IMR-90 (cell line): ENCODE measurements around the gene LPXN. TPM values are rescaled to one million over a fixed set of nuclear protein-coding genes. Genes with fewer than 3 reads are reported as not detected.

Source experiments
- ATAC-seq: fragments of 200-7000 bp; cut with Tn5 transposase; 2 replicates; pipeline ENCODE4 v1.9.1; 2020; ENCODE audit warnings: low read depth, mild to moderate bottlenecking, moderate library complexity
- BruUV-seq: library from RNA; stranded (reverse); fragments of 400-500 nt; replicated peaks from 2 replicates; lab custom pipeline; 2021; lab: Mats Ljungman, UMichigan
- CTCF ChIA-PET: fragments of 300-600 bp; formaldehyde crosslinking; extraction: SDS; loops from one replicate; lab custom pipeline; 2021; ENCODE audit warnings: antibody characterized with exemption; lab: Yijun Ruan, JAX
- POLR2A ChIA-PET: fragments of 300-600 bp; sonication (Branson Sonifier 250); formaldehyde crosslinking; loops from one replicate; lab custom pipeline; 2022; ENCODE audit warnings: antibody characterized with exemption; ENCODE audit not compliant: unreplicated experiment; lab: Charles Lee
- DNase-seq: peaks from one replicate; pipeline ENCODE4 v3.0.0; 2013
- H2AFZ ChIP-seq: replicated peaks from 2 replicates; pipeline ENCODE3; 2013; ENCODE audit warnings: low read length, mild to moderate bottlenecking; ENCODE audit not compliant: poor library complexity
- H2AK5ac ChIP-seq: 2 replicates; pipeline ENCODE4 v1.6.1; 2013; ENCODE audit warnings: low read depth, low read length, inconsistent platforms
- H2AK9ac ChIP-seq: replicated peaks from 2 replicates; pipeline ENCODE3; 2013; ENCODE audit warnings: mild to moderate bottlenecking, low read depth, low read length, moderate library complexity; ENCODE audit not compliant: poor library complexity
- H2BK120ac ChIP-seq: 2 replicates; pipeline ENCODE4 v1.6.1; 2013; ENCODE audit warnings: low read depth, low read length, inconsistent platforms
- H2BK15ac ChIP-seq: 3 replicates; pipeline ENCODE4 v1.6.1; 2013; ENCODE audit warnings: low read depth, low read length, inconsistent platforms
- H2BK20ac ChIP-seq: 2 replicates; pipeline ENCODE4 v1.6.1; 2013; ENCODE audit warnings: low read depth, mild to moderate bottlenecking, inconsistent platforms, low read length, moderate library complexity
- H2BK5ac ChIP-seq: 2 replicates; pipeline ENCODE4 v1.6.1; 2013; ENCODE audit warnings: mild to moderate bottlenecking, low read depth, low read length, inconsistent platforms; ENCODE audit not compliant: poor library complexity, severe bottlenecking
- H3K14ac ChIP-seq: replicated peaks from 2 replicates; pipeline ENCODE4 v1.6.1; 2013; ENCODE audit warnings: low read depth, low read length, inconsistent platforms
- H3K18ac ChIP-seq: 2 replicates; pipeline ENCODE4 v1.6.1; 2013; ENCODE audit warnings: low read depth, low read length, control low read depth
- H3K23ac ChIP-seq: 2 replicates; pipeline ENCODE4 v1.6.1; 2013; ENCODE audit warnings: low read depth, low read length, inconsistent platforms
- H3K27ac ChIP-seq: 2 replicates; pipeline ENCODE4 v1.5.1; 2013; ENCODE audit warnings: mild to moderate bottlenecking, control low read depth, low read length; ENCODE audit not compliant: insufficient read depth
- H3K27me3 ChIP-seq: 2 replicates; pipeline ENCODE4 v1.6.1; 2013; ENCODE audit warnings: low read length; ENCODE audit not compliant: control insufficient read depth, insufficient read depth
- H3K36me3 ChIP-seq: 2 replicates; pipeline ENCODE4 v1.6.1; 2013; ENCODE audit warnings: low read length, mixed read lengths; ENCODE audit not compliant: control insufficient read depth, insufficient read depth
- H3K4ac ChIP-seq: 2 replicates; pipeline ENCODE4 v1.6.1; 2013; ENCODE audit warnings: low read depth, low read length, inconsistent platforms
- H3K4me1 ChIP-seq: 2 replicates; pipeline ENCODE4 v1.6.1; 2013; ENCODE audit warnings: low read length, mixed read lengths; ENCODE audit not compliant: control insufficient read depth, insufficient read depth
- H3K4me2 ChIP-seq: 2 replicates; pipeline ENCODE4 v1.6.1; 2013; ENCODE audit warnings: low read depth, mild to moderate bottlenecking, control low read depth, low read length, moderate library complexity
- H3K4me3 ChIP-seq: 2 replicates; pipeline ENCODE4 v1.5.1; 2013; ENCODE audit warnings: low read depth, mild to moderate bottlenecking, control low read depth, low read length, moderate library complexity; ENCODE audit not compliant: insufficient read depth
- H3K56ac ChIP-seq: 2 replicates; pipeline ENCODE4 v1.6.1; 2013; ENCODE audit warnings: low read length, inconsistent platforms; ENCODE audit not compliant: insufficient read depth; ENCODE audit errors: extremely low read depth
- H3K79me1 ChIP-seq, 2 experiments: 2 replicates each; pipeline ENCODE4 v1.6.1; 2013; ENCODE audit warnings: low read length in 2 of 2, inconsistent platforms in 1 of 2, low read depth in 1 of 2
- H3K9ac ChIP-seq: 2 replicates; pipeline ENCODE4 v1.6.1; 2013; ENCODE audit warnings: low read depth, low read length, control low read depth
- H3K9me1 ChIP-seq: 2 replicates; pipeline ENCODE4 v1.6.1; 2013; ENCODE audit warnings: low read length, inconsistent platforms; ENCODE audit not compliant: insufficient read depth
- H3K9me3 ChIP-seq: 2 replicates; pipeline ENCODE4 v1.6.1; 2013; ENCODE audit warnings: low read length; ENCODE audit not compliant: control insufficient read depth, insufficient read depth
- H4K20me1 ChIP-seq: 2 replicates; pipeline ENCODE4 v1.6.1; 2013; ENCODE audit warnings: low read length, inconsistent platforms; ENCODE audit not compliant: insufficient read depth
- H4K5ac ChIP-seq: 2 replicates; pipeline ENCODE4 v1.6.1; 2013; ENCODE audit warnings: mild to moderate bottlenecking, low read depth, low read length, control low read depth
- H4K8ac ChIP-seq, 2 experiments: 2 replicates each; pipeline ENCODE4 v1.6.1; 2013; ENCODE audit warnings: low read depth in 2 of 2, low read length in 2 of 2, control low read depth in 1 of 2, inconsistent platforms in 1 of 2
- H4K91ac ChIP-seq: 2 replicates; pipeline ENCODE4 v1.6.1; 2013; ENCODE audit warnings: low read depth, low read length, inconsistent platforms; ENCODE audit not compliant: insufficient read depth
- BHLHE40 ChIP-seq: fragments of 150-350 bp; IDR thresholded peaks from 2 replicates; pipeline ENCODE4 v1.6.1; 2016; ENCODE audit warnings: mild to moderate bottlenecking, low read depth, low read length
- CEBPB ChIP-seq: IDR thresholded peaks from 2 replicates; pipeline ENCODE4 v1.6.1; 2012; ENCODE audit warnings: low read depth, low read length, improper control_type of control experiment
- CHD1 ChIP-seq: IDR thresholded peaks from 2 replicates; pipeline ENCODE4 v1.6.1; 2012; ENCODE audit warnings: low read depth, low read length, improper control_type of control experiment
- CTCF ChIP-seq: conservative IDR thresholded peaks from 2 replicates; pipeline ENCODE4 v1.5.1; 2012; ENCODE audit warnings: mild to moderate bottlenecking, low read depth, low read length, improper control_type of control experiment
- ELK1 ChIP-seq: fragments of 150-350 bp; IDR thresholded peaks from 2 replicates; pipeline ENCODE4 v1.6.1; 2016; ENCODE audit warnings: low read depth, mild to moderate bottlenecking, low read length, moderate library complexity, borderline replicate concordance
- FOS ChIP-seq: fragments of 150-350 bp; IDR thresholded peaks from 2 replicates; pipeline ENCODE4 v1.6.1; 2016; ENCODE audit warnings: low read depth, low read length
- MAFK ChIP-seq: IDR thresholded peaks from 2 replicates; pipeline ENCODE4 v1.6.1; 2012; ENCODE audit warnings: low read depth, low read length, improper control_type of control experiment
- MAZ ChIP-seq: IDR thresholded peaks from 2 replicates; pipeline ENCODE4 v1.6.1; 2012; ENCODE audit warnings: low read depth, mild to moderate bottlenecking, low read length, improper control_type of control experiment, moderate library complexity, borderline replicate concordance
- MXI1 ChIP-seq: IDR thresholded peaks from 2 replicates; pipeline ENCODE4 v1.6.1; 2012; ENCODE audit warnings: low read depth, mild to moderate bottlenecking, low read length, moderate library complexity, borderline replicate concordance
- NFE2L2 ChIP-seq: fragments of 150-350 bp; IDR thresholded peaks from 2 replicates; pipeline ENCODE4 v1.6.1; 2016; ENCODE audit warnings: low read depth, mild to moderate bottlenecking, low read length
- POLR2A ChIP-seq: IDR thresholded peaks from 2 replicates; pipeline ENCODE4 v1.6.1; 2012; ENCODE audit warnings: mild to moderate bottlenecking, low read depth, low read length
- RAD21 ChIP-seq: IDR thresholded peaks from 2 replicates; pipeline ENCODE4 v1.6.1; 2012; ENCODE audit warnings: low read length, improper control_type of control experiment
- RCOR1 ChIP-seq: IDR thresholded peaks from 2 replicates; pipeline ENCODE4 v1.6.1; 2012; ENCODE audit warnings: mild to moderate bottlenecking, low read length, improper control_type of control experiment; ENCODE audit not compliant: insufficient replicate concordance
- RFX5 ChIP-seq: IDR thresholded peaks from 2 replicates; pipeline ENCODE4 v1.8.0; 2012; ENCODE audit warnings: low read depth, mild to moderate bottlenecking, low read length, moderate library complexity
- SMC3 ChIP-seq: fragments of 150-350 bp; IDR thresholded peaks from 2 replicates; pipeline ENCODE4 v1.6.1; 2016; ENCODE audit warnings: low read depth, mild to moderate bottlenecking, antibody characterized with exemption, low read length, moderate library complexity
- USF2 ChIP-seq: fragments of 150-350 bp; IDR thresholded peaks from 2 replicates; pipeline ENCODE4 v1.6.1; 2017; ENCODE audit warnings: mild to moderate bottlenecking, antibody characterized with exemption, low read length, low read depth
- WGBS, 2 experiments: methylation state at CpG; one replicate each; pipeline versions ENCODE4 v1.1.5 to v1.1.7; 2013; ENCODE audit warnings: missing lambda C conversion rate in 2 of 2; ENCODE audit not compliant: insufficient read length in 1 of 2; ENCODE audit errors: extremely low coverage in 2 of 2; 5-methylcytosine and 5-hydroxymethylcytosine counted together
- dilution Hi-C: fragments of 300-500 bp; cut with HindIII; formaldehyde crosslinking; loops from one replicate; pipeline ENCODE4 v1.14.3; 2018; ENCODE audit warnings: low sequenced_read_pairs; ENCODE audit not compliant: unreplicated experiment
- in situ Hi-C: fragments of 300-500 bp; cut with MboI; formaldehyde crosslinking; loops from 3 replicates; pipeline ENCODE4 v1.14.3; 2019; ENCODE audit warnings: low sequenced_read_pairs, inconsistent platforms, mixed read lengths
- intact Hi-C: fragments of 100-400 bp; cut with micrococcal nuclease; formaldehyde crosslinking; loops from 2 replicates; pipeline ENCODE4 v1.10.0; 2022
- polyA plus RNA-seq, 3 experiments: library from polyadenylated mRNA; depleted of rRNA; stranded (reverse); fragments of >200 nt; gene quantifications; 2 replicates each; pipeline ENCODE4 v1.2.3, GENCODE V29; 2012; ENCODE audit warnings: low replicate concordance in 1 of 3
- total RNA-seq: library from RNA; depleted of rRNA; stranded (reverse); fragments of >200 nt; gene quantifications from 2 replicates; pipeline ENCODE4 v1.2.3, GENCODE V29; 2012

Gene LPXN
- total and polyA plus RNA-seq, 2 of the 4 experiments (the other 2 are of a cell fraction), result 13.4 to 15.7 TPM

GRCh38 chr11:58621586-58622262, 46.1 kb upstream of the LPXN start:
- H2BK20ac ChIP-seq, result no peak overlapping the region
- dilution Hi-C loops (no loop called here), intact Hi-C loops (no loop called here), in situ Hi-C loops (no loop called here)
- no peak overlapping the region for H3K27ac ChIP-seq
- H4K8ac ChIP-seq, result no peak overlapping the region
- H2AK5ac ChIP-seq, result no peak overlapping the region
- peaks cover 18% of the 10 kb centered on the region for H3K9me1 ChIP-seq
- no peak overlapping the region for H2AFZ ChIP-seq
- ChIA-PET CTCF (no interaction called here), POLR2A (no interaction called here)
- peak overlapping the region; percentile 13 for H2BK5ac ChIP-seq
- no peak overlapping the region for H3K9ac ChIP-seq
- peaks cover 51 to 68% of the 10 kb centered on the region in 2 experiments for H3K79me1 ChIP-seq
- H4K5ac ChIP-seq, result no peak overlapping the region
- no peak overlapping the region for H3K14ac ChIP-seq
- TF ChIP-seq CEBPB (no peak), ELK1 (no peak), MAFK (no peak), RCOR1 (no peak), POLR2A (no peak), RAD21 (no peak), NFE2L2 (no peak), MXI1 (no peak), SMC3 (no peak), FOS (no peak), MAZ (no peak), CTCF (no peak), RFX5 (no peak), USF2 (no peak), BHLHE40 (no peak), CHD1 (no peak)
- H2AK9ac ChIP-seq, result no peak overlapping the region
- no peak for DNase-seq
- peaks cover 21% of the 10 kb centered on the region for H3K36me3 ChIP-seq
- H4K20me1 ChIP-seq, result 0 out of 2 replicates have a peak, but pooled peaks cover 3% of the 10 kb centered on the region
- H3K4me2 ChIP-seq, result no peak overlapping the region
- ATAC-seq, result no peak
- H2BK15ac ChIP-seq, result no peak overlapping the region
- BruUV-seq, result no TSS peak
- WGBS, 2 experiments, result no CpG with 5 or more reads among the region's 4 CpGs
- H4K91ac ChIP-seq, result no peak overlapping the region
- no peak overlapping the region for H3K4me3 ChIP-seq
- H3K4ac ChIP-seq, result no peak overlapping the region
- H2BK120ac ChIP-seq, result no peak overlapping the region
- peaks cover 15% of the 10 kb centered on the region for H3K4me1 ChIP-seq
- H3K56ac ChIP-seq, result no peak overlapping the region
- no peak overlapping the region; the same call in 1 of the 2 replicates for H3K18ac ChIP-seq
- H3K27me3 ChIP-seq, result no peaks in the 10 kb centered on the region
- no peak overlapping the region for H3K23ac ChIP-seq
- no peaks in the 10 kb centered on the region for H3K9me3 ChIP-seq
